Keratinocyte (primary cell): Measurements from ENCODE around the gene SLC5A5. TPM values are rescaled to one million over a fixed set of nuclear protein-coding genes. Genes with fewer than 3 reads are reported as not detected.

Experiments used
- DNase-seq: peaks from one replicate; pipeline ENCODE4 v3.0.0-alpha.2; 2011; ENCODE audit warnings: low read depth, missing footprints, low spot score
- FAIRE-seq: peaks from 2 replicates; lab custom pipeline; 2011; peaks lifted over from hg19 to GRCh38; lab: Jason Lieb, UNC
- H2AFZ ChIP-seq: 2 replicates; pipeline ENCODE4 v1.6.0; 2012; ENCODE audit warnings: low read length, control low read depth, inconsistent platforms; ENCODE audit not compliant: control insufficient read depth
- H3K27ac ChIP-seq: 2 replicates; pipeline ENCODE4 v1.5.1; 2011; ENCODE audit warnings: low read length; ENCODE audit not compliant: control insufficient read depth, insufficient read depth
- H3K27me3 ChIP-seq: 3 replicates; pipeline ENCODE4 v1.6.0; 2011; ENCODE audit warnings: low read length; ENCODE audit not compliant: control insufficient read depth, insufficient read depth; ENCODE audit errors: extremely low read depth
- H3K36me3 ChIP-seq, 2 experiments: 2 replicates in 1 of 2; 3 replicates in 1 of 2; pipeline ENCODE4 v1.5.1; 2011; ENCODE audit warnings: low read length in 2 of 2, mild to moderate bottlenecking in 1 of 2; ENCODE audit not compliant: control insufficient read depth in 2 of 2, insufficient read depth in 2 of 2; ENCODE audit errors: extremely low read depth in 1 of 2
- H3K4me1 ChIP-seq: 3 replicates; pipeline ENCODE4 v1.5.1; 2011; ENCODE audit warnings: low read length; ENCODE audit not compliant: control insufficient read depth, insufficient read depth; ENCODE audit errors: extremely low read depth
- H3K4me2 ChIP-seq: 3 replicates; pipeline ENCODE4 v1.6.0; 2011; ENCODE audit warnings: low read depth, low read length; ENCODE audit not compliant: control insufficient read depth, insufficient read depth; ENCODE audit errors: extremely low read depth
- H3K4me3 ChIP-seq, 3 experiments: fragments of 200-600 bp in 1 of 3; sonication (generic) in 1 of 3; 2 replicates in 2 of 3; 3 replicates in 1 of 3; pipeline ENCODE4 v1.5.1; 2011 to 2016; ENCODE audit warnings: low read length in 3 of 3, mild to moderate bottlenecking in 3 of 3, control low read depth in 2 of 3, inconsistent platforms in 1 of 3, low read depth in 1 of 3, mixed read lengths in 1 of 3, mixed run types in 1 of 3, moderate library complexity in 1 of 3; ENCODE audit not compliant: control insufficient read depth in 2 of 3, insufficient read depth in 2 of 3; ENCODE audit errors: extremely low read depth in 1 of 3
- H3K79me2 ChIP-seq: 2 replicates; pipeline ENCODE4 v1.6.0; 2012; ENCODE audit warnings: low read length; ENCODE audit not compliant: control insufficient read depth, insufficient read depth
- H3K9ac ChIP-seq: 3 replicates; pipeline ENCODE4 v1.6.0; 2011; ENCODE audit warnings: low read length; ENCODE audit not compliant: control insufficient read depth, insufficient read depth; ENCODE audit errors: extremely low read depth
- H3K9me1 ChIP-seq: 3 replicates; pipeline ENCODE4 v1.6.0; 2011; ENCODE audit warnings: low read length; ENCODE audit not compliant: control insufficient read depth, insufficient read depth; ENCODE audit errors: extremely low read depth
- H3K9me3 ChIP-seq: 2 replicates; pipeline ENCODE4 v1.5.1; 2012; ENCODE audit warnings: low read depth, low read length; ENCODE audit not compliant: control insufficient read depth
- H4K20me1 ChIP-seq: 3 replicates; pipeline ENCODE4 v1.6.0; 2011; ENCODE audit warnings: low read length; ENCODE audit not compliant: control insufficient read depth, insufficient read depth; ENCODE audit errors: extremely low read depth
- EZH2 ChIP-seq: IDR thresholded peaks from one replicate; pipeline ENCODE4 v1.6.1; 2012; ENCODE audit warnings: inconsistent platforms, mild to moderate bottlenecking, low read length, moderate library complexity
- dilution Hi-C: fragments of 300-500 bp; cut with MboI; formaldehyde crosslinking; loops from one replicate; pipeline ENCODE4 v1.7.0; 2020; ENCODE audit warnings: low sequenced_read_pairs; ENCODE audit not compliant: extremely low pct_ligation_motif_present
- polyA plus RNA-seq, 5 experiments: library from polyadenylated mRNA; depleted of rRNA in 3 of 5; stranded (reverse) in 3 of 5; stranded (forward) in 1 of 5; unstranded in 1 of 5; fragments of >200 nt; gene quantifications; 1 replicate in 1 of 5; 2 replicates in 3 of 5; 3 replicates in 1 of 5; pipeline versions ENCODE4 v1.2.1 to v1.2.3, GENCODE V29; 2011 to 2012; ENCODE audit warnings: missing spikeins in 2 of 5, low read depth in 1 of 5, low replicate concordance in 1 of 5
- TF ChIP-seq, protein P1 (sequence below), 3 experiments: IDR thresholded peaks in 1 of 3; conservative IDR thresholded peaks in 1 of 3; optimal IDR thresholded peaks in 1 of 3; 2 replicates in 2 of 3; 3 replicates in 1 of 3; pipeline versions ENCODE3 to v1.5.1; 2011; ENCODE audit warnings: low read length in 3 of 3, mild to moderate bottlenecking in 3 of 3, moderate library complexity in 2 of 3, control low read depth in 1 of 3, inconsistent platforms in 1 of 3; ENCODE audit not compliant: insufficient read depth in 2 of 3; ENCODE audit errors: extremely low read depth in 1 of 3

The SLC5A5 gene
- polyA plus RNA-seq, 1 donor (not counting 4 experiments of a cell fraction or from before 2014, with no cell fraction given), result not detected

DNA sequence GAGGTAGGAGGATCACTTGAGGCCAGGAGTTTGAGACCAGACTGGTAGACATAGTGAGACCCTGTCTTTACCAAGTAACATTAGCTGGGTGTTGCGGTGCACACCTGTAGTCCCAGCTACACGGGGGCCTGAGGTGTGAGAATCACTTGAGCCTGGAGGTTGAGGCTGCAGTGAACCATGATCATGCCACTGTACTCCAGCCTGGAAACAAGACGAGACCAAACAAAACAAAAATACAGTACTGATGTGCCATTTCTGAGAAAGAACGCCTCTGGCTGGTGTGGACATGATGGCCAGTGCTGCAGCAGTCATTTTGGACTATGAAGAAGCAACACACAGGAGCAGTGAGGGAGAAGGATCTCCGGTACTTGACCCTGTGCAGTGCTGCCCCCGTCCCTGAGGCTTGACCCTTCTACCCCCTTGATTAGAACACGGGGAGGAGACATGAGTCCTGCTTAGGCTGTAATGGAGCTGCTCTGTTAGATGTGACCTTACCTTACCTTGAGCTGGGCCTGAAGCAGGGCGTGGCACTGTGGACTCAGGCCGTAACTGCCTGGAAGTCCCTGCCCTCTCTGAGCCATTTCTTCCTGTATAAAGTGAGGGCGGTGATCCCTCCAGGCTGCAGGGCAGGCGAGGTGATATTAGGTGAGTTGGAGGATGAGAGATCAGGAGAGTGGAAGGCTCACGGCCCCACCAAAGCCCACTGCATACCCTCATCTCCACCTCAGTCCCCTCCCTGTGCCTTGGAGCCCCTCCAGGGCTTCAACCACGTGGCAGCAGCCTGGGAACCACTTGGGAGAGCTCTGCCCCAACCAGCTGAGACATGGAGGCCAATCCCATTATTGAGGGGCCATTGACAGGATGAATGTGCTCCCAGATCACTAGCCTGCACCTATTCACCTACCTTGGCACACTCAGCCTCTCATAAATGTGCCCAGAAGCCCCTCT lies 6.1 kb upstream of the SLC5A5 start:
- Histone ChIP-seq H3K4me3 (no peak overlapping the region), H4K20me1 (peaks cover 26% of the 10 kb centered on the region), H3K9ac (no peak overlapping the region), H3K27me3 (peaks cover 11% of the 10 kb centered on the region), H3K9me1 (no peaks in the 10 kb centered on the region), H3K36me3 (peaks cover 33 to 36% of the 10 kb centered on the region in 2 experiments), H3K27ac (no peak overlapping the region), H3K4me1 (peaks cover 11% of the 10 kb centered on the region), H3K9me3 (no peaks in the 10 kb centered on the region), H3K79me2 (peaks cover 25% of the 10 kb centered on the region), H2AFZ (no peak overlapping the region), H3K4me2 (no peak overlapping the region)
- FAIRE-seq (no peak), DNase-seq (no peak)
- TF ChIP-seq, protein P1, sequence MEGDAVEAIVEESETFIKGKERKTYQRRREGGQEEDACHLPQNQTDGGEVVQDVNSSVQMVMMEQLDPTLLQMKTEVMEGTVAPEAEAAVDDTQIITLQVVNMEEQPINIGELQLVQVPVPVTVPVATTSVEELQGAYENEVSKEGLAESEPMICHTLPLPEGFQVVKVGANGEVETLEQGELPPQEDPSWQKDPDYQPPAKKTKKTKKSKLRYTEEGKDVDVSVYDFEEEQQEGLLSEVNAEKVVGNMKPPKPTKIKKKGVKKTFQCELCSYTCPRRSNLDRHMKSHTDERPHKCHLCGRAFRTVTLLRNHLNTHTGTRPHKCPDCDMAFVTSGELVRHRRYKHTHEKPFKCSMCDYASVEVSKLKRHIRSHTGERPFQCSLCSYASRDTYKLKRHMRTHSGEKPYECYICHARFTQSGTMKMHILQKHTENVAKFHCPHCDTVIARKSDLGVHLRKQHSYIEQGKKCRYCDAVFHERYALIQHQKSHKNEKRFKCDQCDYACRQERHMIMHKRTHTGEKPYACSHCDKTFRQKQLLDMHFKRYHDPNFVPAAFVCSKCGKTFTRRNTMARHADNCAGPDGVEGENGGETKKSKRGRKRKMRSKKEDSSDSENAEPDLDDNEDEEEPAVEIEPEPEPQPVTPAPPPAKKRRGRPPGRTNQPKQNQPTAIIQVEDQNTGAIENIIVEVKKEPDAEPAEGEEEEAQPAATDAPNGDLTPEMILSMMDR (optimal IDR thresholded peaks at IDR 0.05 in 1 of 3, IDR thresholded peaks at IDR 0.05 in 1 of 3, conservative IDR thresholded peaks at IDR 0.05 in 1 of 3; ENCODE audit: extremely low read depth in 1 of 3, insufficient read depth in 2 of 3, low read length in 3 of 3), result no peak
- no peak for TF ChIP-seq EZH2
- dilution Hi-C loops, result no loop called here

DNA sequence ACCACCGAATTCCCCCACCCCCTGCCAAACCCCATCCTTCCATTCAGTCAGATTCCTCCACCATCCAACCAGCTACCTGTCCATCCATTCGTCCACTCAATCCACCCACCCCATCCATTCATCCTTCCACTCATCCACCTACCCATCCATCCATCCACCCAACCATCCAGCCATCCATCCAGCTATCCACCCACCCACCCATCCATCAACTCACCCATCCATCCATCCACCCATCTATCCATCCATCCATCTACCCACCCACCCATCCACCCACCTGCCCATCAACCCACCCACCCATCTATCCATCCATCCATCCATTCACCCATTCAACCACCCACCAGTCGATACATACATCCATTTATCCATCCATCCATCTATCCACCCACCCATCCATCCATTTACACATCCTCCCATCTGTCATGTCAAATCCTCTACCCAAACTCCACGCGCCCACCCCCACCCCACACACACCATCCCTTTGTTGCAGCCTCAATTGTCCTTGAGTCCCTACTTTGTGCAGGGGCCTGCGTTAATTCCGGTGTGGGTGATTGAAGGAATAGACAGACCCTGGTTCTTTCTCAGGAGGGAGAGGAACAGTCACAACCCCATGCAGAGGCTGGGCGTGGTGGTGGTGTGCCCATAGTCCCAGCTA lies 5.3 kb upstream of the SLC5A5 start:
- TF ChIP-seq EZH2, result no peak
- TF ChIP-seq, protein P1 (optimal IDR thresholded peaks at IDR 0.05 in 1 of 3, IDR thresholded peaks at IDR 0.05 in 1 of 3, conservative IDR thresholded peaks at IDR 0.05 in 1 of 3; ENCODE audit: extremely low read depth in 1 of 3, insufficient read depth in 2 of 3, low read length in 3 of 3), result no peak
- H3K9me3 ChIP-seq, result no peaks in the 10 kb centered on the region
- peaks cover 19% of the 10 kb centered on the region for H4K20me1 ChIP-seq
- DNase-seq (no peak), FAIRE-seq (no peak)
- dilution Hi-C loops, result no loop called here
- H2AFZ ChIP-seq, result no peak overlapping the region
- H3K9ac ChIP-seq, result no peak overlapping the region
- H3K4me3 ChIP-seq, result no peak overlapping the region
- peaks cover 17% of the 10 kb centered on the region for H3K79me2 ChIP-seq
- H3K36me3 ChIP-seq, result peaks cover 26 to 28% of the 10 kb centered on the region in 2 experiments
- H3K4me2 ChIP-seq, result no peak overlapping the region
- no peaks in the 10 kb centered on the region for H3K9me1 ChIP-seq
- H3K27me3 ChIP-seq, result peaks cover 19% of the 10 kb centered on the region
- no peak overlapping the region for H3K27ac ChIP-seq
- H3K4me1 ChIP-seq, result peaks cover 6% of the 10 kb centered on the region
